GM12801 (cell line): ENCODE data around the gene ESR2.

Experiments used
- CTCF ChIP-seq: IDR thresholded peaks from one replicate; pipeline ENCODE4 v1.5.1; 2011; ENCODE audit warnings: control low read depth; ENCODE audit not compliant: insufficient read length; ENCODE audit errors: extremely low read depth

Gene ESR2

DNA sequence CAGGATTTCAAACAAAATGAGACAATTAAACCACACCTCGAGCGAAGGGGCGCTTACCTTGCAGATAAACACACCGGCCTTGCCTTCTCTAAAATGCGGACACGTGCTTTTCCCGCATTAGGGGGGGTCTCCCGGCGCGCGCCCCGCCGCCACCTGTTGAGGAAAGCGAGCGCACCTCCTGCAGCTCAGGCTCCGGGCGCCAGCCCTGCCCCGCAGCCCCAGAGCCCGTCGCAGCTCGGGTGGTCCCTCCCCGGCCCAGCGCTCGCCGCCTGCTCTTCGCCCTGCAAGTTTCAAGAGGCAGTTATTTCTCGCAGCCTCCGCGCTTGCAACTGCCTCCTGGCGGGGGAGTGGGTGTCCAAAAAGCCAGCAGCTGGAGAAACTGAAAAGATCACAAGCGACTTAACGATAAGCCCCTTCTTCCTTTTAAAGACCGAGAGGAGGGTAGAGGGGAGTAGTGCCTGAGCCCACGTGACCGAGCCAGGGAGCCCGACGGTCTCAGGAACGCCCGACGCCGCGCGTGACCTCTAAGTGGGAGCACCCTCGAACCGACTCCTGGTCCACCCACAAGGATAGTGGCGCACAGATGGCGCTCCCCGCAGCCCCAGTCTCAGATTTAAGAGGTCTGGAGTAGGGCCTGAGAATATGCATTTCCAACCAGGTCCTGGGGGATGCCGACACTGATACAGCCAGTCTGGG is at the start of gene ESR2:
Gene ESR2, minus strand, starts transcription at position 396 of the 696 bp plus-strand sequence. CDS start 11,386 bp downstream, outside the sequence.
- no peak for TF ChIP-seq CTCF

GRCh38 chr14:64340560-64341196 is 46.5 kb upstream of the ESR2 start:
- no peak for TF ChIP-seq CTCF

GRCh38 chr14:64338616-64339316 is 44.6 kb upstream of the ESR2 start:
- no peak for TF ChIP-seq CTCF

DNA sequence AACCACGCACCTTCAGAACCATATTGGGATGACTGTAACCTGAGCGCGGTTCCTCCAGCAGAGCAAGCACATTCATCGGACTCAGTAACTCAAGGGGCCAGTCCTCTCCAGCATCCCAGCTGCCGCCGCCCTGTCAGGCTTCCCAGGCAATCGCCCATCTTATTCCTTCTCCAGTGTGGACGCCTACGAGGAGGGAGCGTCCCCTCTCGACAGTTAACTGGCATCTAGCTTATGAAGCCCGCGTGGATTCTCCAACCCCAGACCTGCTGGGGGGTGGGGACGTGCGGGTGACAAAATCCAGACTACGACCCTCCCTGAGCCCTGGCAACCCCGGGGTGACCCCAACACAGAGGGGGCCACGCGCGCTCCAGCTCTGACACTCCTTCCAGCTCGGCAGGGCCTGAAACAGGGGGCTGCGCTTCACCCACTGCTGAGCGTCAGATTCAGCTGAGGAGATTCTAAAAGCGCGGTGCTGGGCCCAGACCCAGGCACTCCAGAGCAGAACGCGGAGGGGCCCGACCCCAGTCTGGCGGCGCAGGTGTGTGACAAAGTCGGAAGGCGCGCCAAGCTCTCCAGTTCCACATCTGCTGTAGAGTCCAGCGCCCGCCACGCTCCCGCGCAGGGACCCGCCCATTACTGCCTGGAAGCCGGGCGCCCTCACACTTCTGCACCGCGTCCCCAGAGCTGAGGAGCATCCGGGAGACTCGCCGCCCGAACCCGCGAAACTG is 43.9 kb upstream of the ESR2 start:
- no peak for TF ChIP-seq CTCF

DNA sequence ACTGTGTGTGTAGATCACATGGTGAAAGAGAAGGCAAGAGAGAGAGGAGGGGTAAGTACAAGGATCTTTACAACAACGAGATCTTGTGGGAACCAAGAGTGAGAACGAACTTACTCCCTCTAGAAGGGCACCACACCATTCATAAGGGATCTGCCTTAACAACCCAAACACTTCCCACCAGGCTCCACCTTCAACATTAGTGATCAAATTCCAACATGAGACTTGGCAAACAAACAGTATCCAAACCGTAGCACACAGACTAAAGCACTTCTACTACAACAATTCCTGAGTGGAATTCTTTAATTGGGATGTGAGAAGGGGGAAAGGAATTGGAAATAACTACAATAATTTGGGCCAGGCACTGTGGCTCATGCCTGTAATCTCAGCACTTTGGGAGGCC is 35.0 kb upstream of the ESR2 start:
- no peak for TF ChIP-seq CTCF

- no peak for TF ChIP-seq CTCF
Measured at GRCh38 chr14:64326502-64326901, 32.3 kb upstream of the ESR2 start.

DNA sequence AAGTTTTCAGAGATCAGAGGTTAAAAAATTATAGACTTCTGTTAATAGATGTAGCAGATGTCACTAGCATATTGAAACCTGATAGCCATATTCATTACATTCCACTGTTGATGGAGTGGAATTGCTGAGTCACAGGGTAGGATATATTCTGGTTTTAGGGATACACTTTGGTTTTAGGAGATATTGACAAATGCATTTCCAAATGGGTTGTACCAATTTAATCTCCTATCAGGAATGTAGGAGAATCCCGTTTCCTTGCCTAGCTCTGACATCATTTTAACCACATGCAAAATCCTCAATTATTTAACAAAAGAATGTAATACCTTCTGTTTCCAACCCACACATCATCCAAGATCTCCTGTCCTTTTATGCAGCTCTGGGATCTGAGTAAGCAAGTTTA is 30.7 kb upstream of the ESR2 start:
- TF ChIP-seq CTCF: no peak
